Measurements from ENCODE around the gene ELMO1.

The ELMO1 gene

GRCh38 chr7:37286454-37286832, 162.2 kb downstream of the ELMO1 start:
- no peak for TF ChIP-seq CTCF (IDR thresholded peaks at IDR 0.05; ENCODE audit: control extremely low read depth, extremely low read depth, low read depth, missing control alignments)
- CTCF ChIA-PET, result interaction anchor here (0.6 to 6.1 kb wide), 10 partner anchors 9 to 210 kb away, joined by 3 to 86 read pairs (median 20); no protein-coding TSS in a partner anchor
- no peak for DNase-seq (ENCODE audit: extremely low spot score)
- POLR2A ChIA-PET, result no interaction called here

- TF ChIP-seq CTCF (IDR thresholded peaks at IDR 0.05; ENCODE audit: control extremely low read depth, extremely low read depth, low read depth, missing control alignments), result no peak
- no peak for DNase-seq (ENCODE audit: extremely low spot score)
- CTCF ChIA-PET, result interaction anchor here (0.6 to 6.1 kb wide), 23 partner anchors 9 to 547 kb away, joined by 3 to 86 read pairs (median 6); no protein-coding TSS in a partner anchor
- POLR2A ChIA-PET, result no interaction called here
These were observed 162.8 kb downstream of the ELMO1 start for GRCh38 chr7:37285706-37286453.

DNA sequence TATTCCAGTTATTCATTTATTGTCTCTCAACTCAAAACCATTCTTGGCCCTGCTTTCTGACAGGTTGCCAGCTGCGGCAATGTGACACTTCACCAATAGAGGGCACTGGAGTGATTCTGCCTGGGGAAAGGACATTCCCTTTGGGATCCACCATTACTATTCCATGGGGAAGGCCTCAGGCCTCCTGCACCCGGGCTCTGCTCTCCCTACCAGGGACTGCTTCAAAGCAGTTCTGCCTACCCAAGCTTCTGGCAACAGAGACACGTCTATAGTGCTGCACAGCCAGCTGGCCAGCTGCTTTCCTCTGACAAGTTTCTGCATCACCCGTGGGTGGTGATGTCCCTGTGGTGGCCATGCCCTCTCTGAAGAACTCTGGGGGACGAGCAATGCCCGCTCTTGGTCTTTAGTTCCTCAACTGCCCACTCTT, 163.8 kb downstream of the ELMO1 start:
- POLR2A ChIA-PET, result interaction anchor here (0.7 kb wide), 1 partner anchor 390 kb away, joined by 3 read pairs; no protein-coding TSS in a partner anchor
- CTCF ChIA-PET, result interaction anchor here (0.7 to 6.1 kb wide), 27 partner anchors 10 to 548 kb away, joined by 3 to 86 read pairs (median 6); no protein-coding TSS in a partner anchor
- DNase-seq (ENCODE audit: extremely low spot score), result peak; percentile 52
- peak; percentile 88 for TF ChIP-seq CTCF (IDR thresholded peaks at IDR 0.05; ENCODE audit: control extremely low read depth, extremely low read depth, low read depth, missing control alignments)

GRCh38 chr7:37284285-37284684, 164.4 kb downstream of the ELMO1 start:
- no peak for DNase-seq (ENCODE audit: extremely low spot score)
- ChIA-PET POLR2A (interaction anchor here (0.7 kb wide), 1 partner anchor 390 kb away, joined by 3 read pairs; no protein-coding TSS in a partner anchor), CTCF (interaction anchor here (0.7 to 6.1 kb wide), 25 partner anchors 10 to 549 kb away, joined by 3 to 86 read pairs (median 6); no protein-coding TSS in a partner anchor)
- no peak for TF ChIP-seq CTCF (IDR thresholded peaks at IDR 0.05; ENCODE audit: control extremely low read depth, extremely low read depth, low read depth, missing control alignments)

GRCh38 chr7:37283716-37284115, 164.9 kb downstream of the ELMO1 start:
- no peak for DNase-seq (ENCODE audit: extremely low spot score)
- no peak for TF ChIP-seq CTCF (IDR thresholded peaks at IDR 0.05; ENCODE audit: control extremely low read depth, extremely low read depth, low read depth, missing control alignments)
- POLR2A ChIA-PET, result interaction anchor here (1.0 kb wide), 1 partner anchor 15 kb away, joined by 4 read pairs; no protein-coding TSS in a partner anchor
- CTCF ChIA-PET, result interaction anchor here (0.7 to 6.1 kb wide), 14 partner anchors 10 to 212 kb away, joined by 3 to 86 read pairs (median 12); no protein-coding TSS in a partner anchor

- DNase-seq (ENCODE audit: extremely low spot score), result no peak
- ChIA-PET CTCF (interaction anchor here (1.3 to 6.1 kb wide), 7 partner anchors 9 to 70 kb away, joined by 3 to 86 read pairs (median 27); no protein-coding TSS in a partner anchor), POLR2A (interaction anchor here (1.0 kb wide), 1 partner anchor 14 kb away, joined by 4 read pairs; no protein-coding TSS in a partner anchor)
- TF ChIP-seq CTCF (IDR thresholded peaks at IDR 0.05; ENCODE audit: control extremely low read depth, extremely low read depth, low read depth, missing control alignments), result no peak
These were observed 165.7 kb downstream of the ELMO1 start for GRCh38 chr7:37282927-37283326.
